HCT116 (cell line): ENCODE data around the gene ADIRF. TPM values are rescaled to one million over a fixed set of nuclear protein-coding genes. Genes with fewer than 3 reads are reported as not detected.

Source experiments
- ATAC-seq: fragments of 200-7000 bp; cut with Tn5 transposase; 2 replicates; pipeline ENCODE4 v1.9.1; 2020; ENCODE audit warnings: mild to moderate bottlenecking, moderate library complexity
- Bru-seq: library from RNA; stranded (reverse); fragments of 400-500 nt; gene quantifications from one replicate; lab custom pipeline; 2021; lab: Mats Ljungman, UMichigan
- BruChase-seq, 2 experiments: library from RNA; stranded (reverse); fragments of 400-500 nt; gene quantifications; one replicate each; lab custom pipeline; 2021; lab: Mats Ljungman, UMichigan
- BruUV-seq: library from RNA; stranded (reverse); fragments of 400-500 nt; replicated peaks from 2 replicates; lab custom pipeline; 2021; lab: Mats Ljungman, UMichigan
- CTCF ChIA-PET: fragments of 300-600 bp; sonication (Branson Sonifier 250); formaldehyde crosslinking; loops from one replicate; lab custom pipeline; 2021; ENCODE audit warnings: antibody characterized with exemption; lab: Charles Lee
- POLR2A ChIA-PET: fragments of 300-600, 350-600 bp; sonication (Branson Sonifier 250); formaldehyde crosslinking; loops from one replicate; lab custom pipeline; 2021; ENCODE audit warnings: antibody characterized with exemption; lab: Charles Lee
- RAD21 ChIA-PET, 2 experiments: fragments of 300-600 bp; sonication (Branson Sonifier 250); formaldehyde crosslinking; loops; one replicate each; lab custom pipeline; 2023; ENCODE audit warnings: low total read pairs in 2 of 2; ENCODE audit not compliant: uncharacterized antibody in 2 of 2, unreplicated experiment in 2 of 2, low non-redundant PET in 1 of 2; lab: Charles Lee
- DNase-seq: peaks from one replicate; pipeline ENCODE4 v3.0.0-alpha.2; 2010; ENCODE audit warnings: low read depth, low spot score
- H2AFZ ChIP-seq: fragments of 200-600 bp; shearing (Covaris generic), sonication (generic); 2 replicates; pipeline ENCODE4 v1.6.1; 2017; ENCODE audit warnings: low read depth, mixed run types, mixed read lengths, antibody characterized with exemption, low read length; ENCODE audit not compliant: poor library complexity, severe bottlenecking
- H3K27ac ChIP-seq: 2 replicates; pipeline ENCODE4 v1.5.1; 2012; ENCODE audit warnings: low read depth, low read length
- H3K27me3 ChIP-seq: fragments of 200-600 bp; sonication (generic); 2 replicates; pipeline ENCODE4 v1.6.1; 2016; ENCODE audit warnings: mixed run types, low read length, mixed read lengths; ENCODE audit not compliant: insufficient read depth
- H3K36me3 ChIP-seq, 2 experiments: fragments of 200-500 bp in 1 of 2; fragments of 200-600 bp in 1 of 2; sonication (Bioruptor generic) in 1 of 2; sonication (generic) in 1 of 2; 2 replicates each; pipeline versions ENCODE4 v1.5.1 to v1.6.1; 2014 to 2016; ENCODE audit warnings: low read length in 2 of 2, inconsistent platforms in 1 of 2, mixed read lengths in 1 of 2, mixed run types in 1 of 2; ENCODE audit not compliant: insufficient read depth in 2 of 2, control insufficient read depth in 1 of 2
- H3K4me1 ChIP-seq, 2 experiments: fragments of 200-600 bp in 1 of 2; sonication (generic) in 1 of 2; 2 replicates each; pipeline versions ENCODE4 v1.5.1 to v1.6.1; 2012 to 2017; ENCODE audit warnings: low read length in 2 of 2, inconsistent platforms in 1 of 2, mild to moderate bottlenecking in 1 of 2, mixed read lengths in 1 of 2, mixed run types in 1 of 2, moderate library complexity in 1 of 2; ENCODE audit not compliant: insufficient read depth in 2 of 2, control insufficient read depth in 1 of 2
- H3K4me2 ChIP-seq: fragments of 200-600 bp; sonication (generic); 2 replicates; pipeline ENCODE4 v1.6.1; 2017; ENCODE audit warnings: mixed run types, low read length, mixed read lengths
- H3K4me3 ChIP-seq, 2 experiments: fragments of 200-600 bp in 1 of 2; sonication (generic) in 1 of 2; replicated peaks in 1 of 2; 2 replicates each; pipeline ENCODE4 v1.5.1; 2011 to 2016; ENCODE audit warnings: low read length in 2 of 2, control low read depth in 1 of 2, low read depth in 1 of 2, mild to moderate bottlenecking in 1 of 2, mixed read lengths in 1 of 2, mixed run types in 1 of 2
- H3K79me2 ChIP-seq: fragments of 200-600 bp; sonication (generic); 2 replicates; pipeline ENCODE4 v1.6.1; 2017; ENCODE audit warnings: mild to moderate bottlenecking, mixed run types, low read length, moderate library complexity, mixed read lengths; ENCODE audit not compliant: insufficient read depth
- H3K9ac ChIP-seq: fragments of 200-600 bp; sonication (generic); 2 replicates; pipeline ENCODE4 v1.6.1; 2016; ENCODE audit warnings: low read length, mixed read lengths
- H3K9me2 ChIP-seq: fragments of 200-600 bp; sonication (generic), shearing (Covaris generic); 2 replicates; pipeline ENCODE4 v1.6.1; 2017; ENCODE audit warnings: mixed run types, mild to moderate bottlenecking, moderate library complexity; ENCODE audit not compliant: insufficient read depth
- H3K9me3 ChIP-seq, 2 experiments: fragments of 200-500 bp in 1 of 2; fragments of 200-600 bp in 1 of 2; sonication (Bioruptor generic) in 1 of 2; sonication (generic) in 1 of 2; 2 replicates each; pipeline ENCODE4 v1.6.1; 2014 to 2017; ENCODE audit warnings: low read length in 2 of 2, mixed read lengths in 2 of 2, inconsistent platforms in 1 of 2, low read depth in 1 of 2, mild to moderate bottlenecking in 1 of 2, mixed run types in 1 of 2, moderate library complexity in 1 of 2; ENCODE audit not compliant: control insufficient read depth in 1 of 2, insufficient read depth in 1 of 2
- H4K20me1 ChIP-seq: fragments of 200-600 bp; sonication (generic), shearing (Covaris generic); 2 replicates; pipeline ENCODE4 v1.6.1; 2017; ENCODE audit warnings: mixed run types, mild to moderate bottlenecking, moderate library complexity; ENCODE audit not compliant: insufficient read depth
- CBX3 ChIP-seq: IDR thresholded peaks from 2 replicates; pipeline ENCODE4 v1.6.1; 2012; ENCODE audit warnings: low read depth
- CEBPB ChIP-seq: IDR thresholded peaks from 2 replicates; pipeline ENCODE4 v1.6.1; 2012; ENCODE audit warnings: low read depth
- EGR1 ChIP-seq: IDR thresholded peaks from 2 replicates; pipeline ENCODE4 v1.6.1; 2012; ENCODE audit warnings: low read depth
- ELF1 ChIP-seq: IDR thresholded peaks from 2 replicates; pipeline ENCODE4 v1.6.1; 2012; ENCODE audit warnings: low read depth, borderline replicate concordance
- EZH2 ChIP-seq: fragments of 200-600 bp; sonication (generic); IDR thresholded peaks from 2 replicates; pipeline ENCODE4 v1.6.1; 2017; ENCODE audit warnings: antibody characterized with exemption, mixed run types
- EZH2phosphoT487 ChIP-seq: fragments of 200-600 bp; IDR thresholded peaks from 2 replicates; pipeline ENCODE4 v1.6.1; 2018; ENCODE audit warnings: antibody characterized with exemption, borderline replicate concordance
- FOSL1 ChIP-seq: IDR thresholded peaks from 2 replicates; pipeline ENCODE4 v1.6.1; 2012; ENCODE audit warnings: low read depth
- POLR2A ChIP-seq: IDR thresholded peaks from 2 replicates; pipeline ENCODE4 v1.7.0; 2011; ENCODE audit warnings: borderline replicate concordance; ENCODE audit not compliant: insufficient read depth, insufficient read length; ENCODE audit errors: extremely low read depth
- POLR2AphosphoS5 ChIP-seq: IDR thresholded peaks from 2 replicates; pipeline ENCODE4 v1.6.1; 2011; ENCODE audit warnings: mild to moderate bottlenecking, low read depth, low read length, moderate library complexity
- RAD21 ChIP-seq: IDR thresholded peaks from 2 replicates; pipeline ENCODE4 v1.6.1; 2012; ENCODE audit warnings: low read depth, mild to moderate bottlenecking
- SP1 ChIP-seq: IDR thresholded peaks from 2 replicates; pipeline ENCODE4 v1.6.1; 2012; ENCODE audit warnings: low read depth
- YY1 ChIP-seq: IDR thresholded peaks from 2 replicates; pipeline ENCODE4 v1.6.1; 2011; ENCODE audit warnings: low read length, low read depth, moderate library complexity, mild to moderate bottlenecking; ENCODE audit not compliant: insufficient replicate concordance; ENCODE audit errors: extremely low read depth
- ZFX ChIP-seq: fragments of 450-650 bp; IDR thresholded peaks from 2 replicates; pipeline ENCODE4 v1.6.1; 2017
- ZNF274 ChIP-seq: fragments of 200-500 bp; sonication (Bioruptor generic); IDR thresholded peaks from 2 replicates; pipeline ENCODE4 v1.6.1; 2014; ENCODE audit warnings: mild to moderate bottlenecking, low read depth, low read length, inconsistent platforms
- intact Hi-C: fragments of 100-400 bp; cut with micrococcal nuclease; formaldehyde crosslinking; loops from 2 replicates; pipeline ENCODE4 v1.10.0; 2022
- long read RNA-seq: library from polyadenylated mRNA; unstranded; transcript quantifications from one replicate; pipeline ENCODE4 v2.0.0, GENCODE V29; 2021; ENCODE audit not compliant: unreplicated experiment
- polyA plus RNA-seq: library from polyadenylated mRNA; unstranded; fragments of >200 nt; gene quantifications from 2 replicates; pipeline ENCODE4 v1.2.1, GENCODE V29; 2012; ENCODE audit warnings: missing spikeins
- total RNA-seq: library from RNA; stranded (reverse); gene quantifications from one replicate; pipeline ENCODE4 v1.2.1, GENCODE V29; 2021; ENCODE audit not compliant: unreplicated experiment
- TF ChIP-seq, protein P1 (sequence below): IDR thresholded peaks from 2 replicates; pipeline ENCODE4 v1.6.1; 2012
- TF ChIP-seq, protein P2 (sequence below): IDR thresholded peaks from 2 replicates; pipeline ENCODE4 v1.6.1; 2011; ENCODE audit warnings: mild to moderate bottlenecking, low read length, moderate library complexity; ENCODE audit not compliant: insufficient replicate concordance; ENCODE audit errors: extremely low read depth

Gene ADIRF
- total RNA-seq (448 TPM), Bru-seq, nascent RNA (percentile 96 among the genes with signal in this experiment), BruChase-seq, experiment 1, labeled RNA remaining after a 6-hour chase (percentile 95 among the genes with signal in this experiment), BruChase-seq, experiment 2, labeled RNA remaining after a 2-hour chase (percentile 96 among the genes with signal in this experiment)
- polyA plus RNA-seq: 582 and 667 TPM in 2 replicates
- long read RNA-seq, transcript ADIRF-201 (3 exons, 917 nt): major isoform, 266 of 399 reads
- long read RNA-seq, transcript ADIRF-202 (2 exons, 229 nt): minor isoform, 56 of 399 reads
- long read RNA-seq, partial matches to known transcripts: 8 of 399 reads
- long read RNA-seq, other reads (novel, unspliced or antisense): 69 of 399 reads

DNA sequence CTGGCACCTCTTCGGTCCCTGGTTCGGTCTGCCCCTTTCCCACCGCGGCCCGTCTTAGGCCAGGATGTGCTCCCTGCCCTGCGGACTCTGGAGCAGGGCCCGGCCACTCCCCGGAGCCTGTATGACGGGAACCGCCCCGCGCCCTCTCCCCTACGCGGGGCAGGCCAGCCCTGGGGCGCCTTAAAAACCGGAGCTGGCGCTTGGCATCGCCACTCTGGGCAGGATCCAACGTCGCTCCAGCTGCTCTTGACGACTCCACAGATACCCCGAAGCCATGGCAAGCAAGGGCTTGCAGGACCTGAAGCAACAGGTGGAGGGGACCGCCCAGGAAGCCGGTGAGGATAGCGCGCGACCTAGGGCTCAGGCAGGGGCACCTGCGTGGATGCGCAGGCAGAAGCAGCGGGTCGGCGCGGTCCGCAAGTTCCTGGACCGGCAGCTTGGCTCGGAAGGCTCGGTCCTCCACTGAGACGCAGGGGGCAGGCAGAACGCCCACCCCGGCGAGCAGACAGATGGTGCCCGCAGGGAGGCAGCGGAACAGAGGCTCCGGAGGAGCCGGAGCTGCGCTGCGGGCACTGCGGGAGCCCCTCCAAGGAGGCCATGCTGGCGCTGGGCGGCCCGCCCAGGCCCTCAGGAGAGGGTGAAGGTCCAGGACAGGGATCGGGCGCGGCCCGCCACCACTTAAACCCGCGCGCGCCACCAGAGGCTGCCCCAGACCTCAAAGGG, at the start of gene ADIRF:
ADIRF (plus strand) TSS at position 212 of the 723 bp plus-strand sequence; CDS start at position 275, 63 bp downstream.
- intact Hi-C loops: no loop called here
- peak within 1 kb of the TSS; percentile 70 to 79 for H3K4me3 ChIP-seq
- no peaks in the 10 kb centered on the region for H3K9me2 ChIP-seq
- no TSS peak for BruUV-seq
- peak; percentile 15; the same call in 1 of the 2 replicates for ATAC-seq
- RAD21 ChIA-PET: no interaction called here
- peak within 1 kb of the TSS; percentile 95 for H3K27ac ChIP-seq
- CTCF ChIA-PET: interaction anchor here (0.8 to 4.3 kb wide), 3 partner anchors 9 to 124 kb away, joined by 3 to 36 read pairs (median 3); partner anchors contain the start of gene SNCG
- peaks cover 35% of the 10 kb centered on the region for H3K79me2 ChIP-seq
- no peak for TF ChIP-seq CBX3
- TF ChIP-seq POLR2AphosphoS5: peak; percentile 98
- TF ChIP-seq, protein P1, sequence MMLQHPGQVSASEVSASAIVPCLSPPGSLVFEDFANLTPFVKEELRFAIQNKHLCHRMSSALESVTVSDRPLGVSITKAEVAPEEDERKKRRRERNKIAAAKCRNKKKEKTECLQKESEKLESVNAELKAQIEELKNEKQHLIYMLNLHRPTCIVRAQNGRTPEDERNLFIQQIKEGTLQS: no peak
- TF ChIP-seq EGR1: no peak
- no peak for TF ChIP-seq SP1
- TF ChIP-seq CEBPB: no peak
- no peak for TF ChIP-seq EZH2
- TF ChIP-seq ELF1: no peak
- peak; percentile 56 for TF ChIP-seq YY1
- TF ChIP-seq ZNF274: no peak
- TF ChIP-seq, protein P2, sequence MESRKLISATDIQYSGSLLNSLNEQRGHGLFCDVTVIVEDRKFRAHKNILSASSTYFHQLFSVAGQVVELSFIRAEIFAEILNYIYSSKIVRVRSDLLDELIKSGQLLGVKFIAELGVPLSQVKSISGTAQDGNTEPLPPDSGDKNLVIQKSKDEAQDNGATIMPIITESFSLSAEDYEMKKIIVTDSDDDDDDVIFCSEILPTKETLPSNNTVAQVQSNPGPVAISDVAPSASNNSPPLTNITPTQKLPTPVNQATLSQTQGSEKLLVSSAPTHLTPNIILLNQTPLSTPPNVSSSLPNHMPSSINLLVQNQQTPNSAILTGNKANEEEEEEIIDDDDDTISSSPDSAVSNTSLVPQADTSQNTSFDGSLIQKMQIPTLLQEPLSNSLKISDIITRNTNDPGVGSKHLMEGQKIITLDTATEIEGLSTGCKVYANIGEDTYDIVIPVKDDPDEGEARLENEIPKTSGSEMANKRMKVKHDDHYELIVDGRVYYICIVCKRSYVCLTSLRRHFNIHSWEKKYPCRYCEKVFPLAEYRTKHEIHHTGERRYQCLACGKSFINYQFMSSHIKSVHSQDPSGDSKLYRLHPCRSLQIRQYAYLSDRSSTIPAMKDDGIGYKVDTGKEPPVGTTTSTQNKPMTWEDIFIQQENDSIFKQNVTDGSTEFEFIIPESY: no peak
- no peak for TF ChIP-seq FOSL1
- TF ChIP-seq POLR2A: no peak
- TF ChIP-seq ZFX: no peak; the same call in 1 of the 2 replicates
- TF ChIP-seq EZH2phosphoT487: no peak
- TF ChIP-seq RAD21: no peak
- peak; percentile 51 for DNase-seq
- H3K4me2 ChIP-seq: peak within 1 kb of the TSS; percentile 90
- peak within 1 kb of the TSS; percentile 98 for H3K9ac ChIP-seq
- no peaks in the 10 kb centered on the region for H4K20me1 ChIP-seq
- 0 out of 4 replicates have a peak, but pooled peaks cover 0 to 5% of the 10 kb centered on the region in 2 experiments for H3K36me3 ChIP-seq
- H3K4me1 ChIP-seq: peaks cover 54 to 89% of the 10 kb centered on the region in 2 experiments
- H3K9me3 ChIP-seq: no peaks in the 10 kb centered on the region
- POLR2A ChIA-PET: interaction anchor here (0.6 to 5.8 kb wide), 7 partner anchors 9 to 130 kb away, joined by 3 to 58 read pairs (median 5); partner anchors contain the start of genes MMRN2 and SNCG
- no peak within 1 kb of the TSS for H2AFZ ChIP-seq
- no peaks in the 10 kb centered on the region for H3K27me3 ChIP-seq
